HG02623 (cell line): ENCODE data around the gene MDFIC.

Experiments used
- ATAC-seq: cut with Tn5 transposase; IDR thresholded peaks from one replicate; pipeline ENCODE4 v1.9.1; 2021; ENCODE audit warnings: moderate library complexity; ENCODE audit not compliant: unreplicated experiment

The MDFIC gene

GRCh38 chr7:114988755-114989375, 67.0 kb downstream of the MDFIC start:
- no peak for ATAC-seq

- ATAC-seq = no peak
Measured at GRCh38 chr7:114989531-114989930, 67.6 kb downstream of the MDFIC start.

- no peak for ATAC-seq
Measured at GRCh38 chr7:114997487-114998404, 75.9 kb downstream of the MDFIC start.

- no peak for ATAC-seq
Measured at GRCh38 chr7:115004121-115004520, 82.2 kb downstream of the MDFIC start.

DNA sequence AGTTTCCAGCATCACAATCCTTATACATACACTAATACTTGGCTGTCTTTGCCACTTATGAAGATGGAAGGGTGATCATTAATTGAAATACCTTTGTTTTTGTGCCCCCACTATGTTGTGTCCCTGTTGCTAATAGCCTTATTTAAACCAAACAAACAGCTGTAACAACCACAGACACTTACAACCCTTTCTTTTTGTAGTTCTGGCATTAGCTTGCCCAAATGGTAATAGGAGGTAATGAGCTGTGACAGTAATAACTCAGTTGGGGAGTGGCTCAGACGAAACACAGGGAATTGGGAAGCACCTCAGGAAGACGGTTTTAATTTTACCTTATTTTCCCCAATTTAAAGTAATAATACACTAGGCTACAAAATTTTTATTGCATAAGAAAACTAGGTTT, 83.4 kb downstream of the MDFIC start:
- ATAC-seq = no peak

DNA sequence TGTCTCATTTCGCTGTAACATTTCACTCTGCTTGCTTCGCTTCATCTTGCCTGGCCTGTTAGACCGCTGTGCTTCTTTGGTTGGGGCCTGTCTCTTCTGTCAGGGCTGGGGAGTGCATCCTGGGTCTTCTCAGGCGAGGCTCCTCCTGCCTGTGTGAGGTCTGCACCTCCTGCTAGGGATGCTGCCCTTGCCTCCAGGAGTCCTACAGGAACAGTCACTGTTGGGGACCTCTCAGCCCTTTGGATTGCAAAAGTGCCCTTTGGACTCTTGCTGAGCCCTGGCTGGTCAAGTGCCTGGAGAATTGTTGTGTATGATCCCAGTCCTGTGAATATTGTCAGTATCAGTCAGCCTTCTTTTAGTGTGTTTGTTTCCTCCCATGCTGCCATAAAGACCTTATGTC, 84.1 kb downstream of the MDFIC start:
- ATAC-seq = no peak

- ATAC-seq = no peak
Measured at GRCh38 chr7:115007751-115008150, 85.9 kb downstream of the MDFIC start.

- ATAC-seq = peak; percentile 32
Measured at GRCh38 chr7:115008465-115009114, 86.7 kb downstream of the MDFIC start.

DNA sequence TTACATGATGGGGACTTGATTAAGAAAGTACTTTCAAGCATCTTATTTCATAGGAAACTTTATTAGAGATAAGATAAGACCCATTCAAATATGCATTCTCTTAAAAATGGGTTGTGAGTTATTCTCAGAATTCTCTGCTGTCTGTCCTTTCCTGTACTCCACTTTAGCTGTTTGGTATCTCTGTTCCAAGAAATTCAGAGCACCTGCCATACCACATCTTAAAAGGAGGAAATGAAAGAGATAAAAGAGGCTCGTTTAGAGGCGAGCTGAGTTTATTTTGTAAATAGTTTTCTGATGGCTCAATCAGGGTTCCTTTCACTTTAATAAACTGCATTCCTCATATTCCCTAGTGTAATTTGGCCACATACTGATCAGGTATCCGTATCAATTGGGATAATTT, 87.2 kb downstream of the MDFIC start:
- peak; percentile 75 for ATAC-seq

GRCh38 chr7:115009736-115010440, 88.0 kb downstream of the MDFIC start:
- no peak for ATAC-seq

DNA sequence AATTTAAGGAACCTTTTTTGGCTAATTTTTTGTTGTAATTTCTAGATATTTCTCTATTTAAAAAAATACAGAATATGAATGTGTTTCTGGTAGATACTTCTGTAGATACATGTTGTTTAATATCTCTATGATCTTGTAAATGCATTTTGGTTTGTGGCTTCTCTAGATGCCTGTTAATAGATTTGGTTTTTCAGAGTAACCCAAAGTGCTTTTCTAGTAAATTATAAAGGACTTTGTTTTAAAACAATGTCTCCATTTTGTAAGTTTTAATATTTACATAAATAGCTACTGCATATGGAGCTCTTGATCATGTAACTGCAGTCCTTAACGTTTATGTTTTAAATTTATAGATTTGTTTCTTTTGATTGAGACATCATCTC, 88.5 kb downstream of the MDFIC start:
- no peak for ATAC-seq

GRCh38 chr7:115013886-115014285, 92.0 kb downstream of the MDFIC start:
- ATAC-seq = no peak

GRCh38 chr7:115014794-115015193, 92.9 kb downstream of the MDFIC start:
- ATAC-seq = no peak

- ATAC-seq = no peak
Measured at GRCh38 chr7:115015619-115016018, 93.7 kb downstream of the MDFIC start.

DNA sequence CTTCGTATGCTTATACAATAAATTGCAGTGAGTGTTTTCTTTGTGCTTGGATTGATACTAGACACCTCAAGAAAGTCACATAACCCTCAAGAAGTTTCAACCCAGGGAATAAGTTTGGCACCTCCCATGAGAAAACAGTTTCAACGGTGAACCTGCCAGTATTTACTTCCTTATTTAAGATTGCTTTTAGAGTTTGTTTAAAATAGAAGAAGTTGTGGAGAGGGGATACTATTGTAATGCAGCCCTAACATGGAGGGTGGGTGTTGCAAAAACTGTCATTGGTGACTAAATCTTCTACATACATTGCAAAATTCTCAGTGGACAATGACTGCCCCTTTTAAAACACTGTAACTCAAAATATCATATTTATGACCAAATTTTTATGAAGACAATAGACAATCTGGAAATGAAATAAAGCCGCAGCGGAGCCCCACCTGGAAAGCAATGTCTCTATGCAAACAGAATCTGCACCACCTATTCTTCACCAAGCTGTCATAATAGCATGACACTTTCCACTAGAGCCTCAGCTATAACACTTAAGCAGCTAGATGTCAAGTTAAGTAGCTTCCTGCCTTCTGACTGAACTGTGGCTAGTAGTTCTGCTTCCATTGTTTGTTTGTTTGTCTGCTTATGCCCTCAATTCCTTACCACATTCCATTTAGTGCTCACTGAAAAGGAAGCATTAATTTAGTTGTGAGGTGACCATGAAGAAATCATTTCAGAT, 98.2 kb downstream of the MDFIC start:
- no peak for ATAC-seq

DNA sequence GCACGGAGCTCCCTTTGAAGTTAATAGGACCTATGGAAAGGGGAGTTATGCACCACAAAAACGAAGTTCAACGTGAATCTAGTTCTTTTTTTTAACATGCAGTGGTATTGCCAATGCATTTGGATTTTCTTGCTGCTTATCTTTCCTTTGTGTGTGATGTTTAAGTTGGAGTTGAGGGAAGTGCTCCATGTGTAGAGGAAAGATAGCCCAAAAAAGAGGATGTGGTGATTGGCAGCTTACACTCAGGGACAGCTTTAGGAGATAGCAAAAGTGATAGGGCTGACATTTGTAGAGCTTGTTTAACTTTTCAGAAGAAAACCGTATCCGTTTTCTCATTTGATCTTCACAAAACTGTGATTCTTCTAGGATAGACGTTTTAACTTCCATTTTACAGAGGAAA, 101.3 kb downstream of the MDFIC start:
- ATAC-seq = no peak

- no peak for ATAC-seq
Measured at GRCh38 chr7:115024276-115024675, 102.4 kb downstream of the MDFIC start.

- ATAC-seq = no peak
Measured at GRCh38 chr7:115032715-115033703, 111.1 kb downstream of the MDFIC start.

DNA sequence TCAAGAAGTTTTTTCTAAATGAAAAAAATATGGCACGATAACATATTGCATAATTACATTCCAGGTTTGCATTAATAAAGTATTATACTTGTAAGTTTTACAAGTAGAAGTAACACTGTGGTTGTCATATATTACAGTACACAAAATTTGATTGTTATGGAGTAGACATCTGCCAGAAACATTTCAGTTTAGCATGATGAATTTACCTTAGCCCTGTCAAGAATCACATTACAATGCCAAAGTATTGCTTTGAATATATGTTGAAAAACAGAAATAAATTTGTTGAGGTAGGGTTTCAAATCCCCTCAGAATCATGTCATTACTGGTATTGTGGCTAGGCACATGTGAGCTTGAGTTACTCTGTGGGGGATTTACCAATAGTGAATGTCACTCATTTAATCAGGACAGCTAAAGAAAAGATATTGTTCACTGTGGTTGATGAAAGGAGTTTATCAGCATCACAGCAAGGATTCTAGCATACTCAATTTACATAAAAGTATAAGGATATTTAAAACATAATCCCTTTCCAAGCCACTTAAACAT, 112.1 kb downstream of the MDFIC start:
- ATAC-seq = no peak
